GM18519 (cell line): ENCODE measurements around the gene PGGHG.
"Not testable (repeated sequence)": the region's sequence is repeated elsewhere in the genome, so short reads cannot be mapped to it uniquely, and the experiment has no call there.

ENCODE experiments used
- ATAC-seq: cut with Tn5 transposase; IDR thresholded peaks from one replicate; pipeline ENCODE4 v1.9.1; 2021; ENCODE audit warnings: mild to moderate bottlenecking, moderate library complexity; ENCODE audit not compliant: unreplicated experiment, low FRiP score

Gene PGGHG

DNA sequence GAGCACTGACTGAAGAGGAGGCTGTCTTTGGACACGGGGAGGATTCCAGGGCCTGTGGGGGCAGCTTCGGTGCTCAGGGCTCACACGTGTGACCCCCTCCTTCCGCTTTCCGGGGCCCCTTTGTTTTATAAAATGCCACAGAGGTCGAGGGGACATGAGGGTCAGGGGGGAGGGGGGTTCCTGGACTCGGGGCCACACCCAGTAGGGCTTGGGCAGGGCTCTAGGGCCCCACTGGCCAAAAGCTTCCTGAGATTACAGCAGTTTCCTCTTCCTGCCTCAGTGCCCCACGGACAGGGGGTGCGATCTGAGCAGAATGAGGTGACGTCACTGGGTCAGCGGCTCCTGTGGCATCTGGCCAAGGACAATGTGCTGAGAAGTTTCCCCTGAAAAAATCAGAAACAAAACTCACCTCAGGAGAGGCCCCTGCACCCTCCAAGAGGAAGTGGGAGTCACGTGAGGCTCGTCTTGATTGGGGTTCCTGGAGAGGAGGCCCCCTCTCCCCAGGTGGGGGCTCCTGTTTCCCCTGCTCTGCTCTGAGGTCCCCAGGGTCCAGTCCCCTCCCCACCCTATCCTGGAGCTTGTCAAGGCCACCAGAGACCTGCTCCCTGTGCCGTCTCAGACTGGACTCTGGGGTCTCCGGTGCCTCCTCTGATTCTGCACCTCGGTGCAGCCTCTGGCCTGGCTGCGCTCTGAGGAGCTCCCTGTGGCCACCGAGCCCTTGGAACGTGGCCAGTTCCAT is 38.1 kb downstream of the PGGHG start:
- peak; percentile 40 for ATAC-seq

DNA sequence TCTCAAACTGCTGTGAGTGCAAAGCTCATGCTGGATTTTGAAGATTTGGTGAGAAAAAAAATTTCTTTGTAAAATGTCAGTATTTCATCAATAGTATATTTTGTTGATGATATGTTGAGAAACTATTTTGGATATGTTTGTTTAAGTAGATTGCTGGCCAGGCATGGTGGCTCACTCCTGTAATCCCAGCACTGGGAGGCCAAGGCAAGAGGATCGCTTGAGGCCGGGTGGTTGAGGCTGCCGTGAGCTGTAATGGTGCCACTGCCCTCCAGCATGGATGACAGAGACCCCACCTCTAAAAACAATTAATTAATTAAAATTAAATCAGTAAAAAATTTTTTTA is 38.6 kb downstream of the PGGHG start:
- no peak for ATAC-seq

DNA sequence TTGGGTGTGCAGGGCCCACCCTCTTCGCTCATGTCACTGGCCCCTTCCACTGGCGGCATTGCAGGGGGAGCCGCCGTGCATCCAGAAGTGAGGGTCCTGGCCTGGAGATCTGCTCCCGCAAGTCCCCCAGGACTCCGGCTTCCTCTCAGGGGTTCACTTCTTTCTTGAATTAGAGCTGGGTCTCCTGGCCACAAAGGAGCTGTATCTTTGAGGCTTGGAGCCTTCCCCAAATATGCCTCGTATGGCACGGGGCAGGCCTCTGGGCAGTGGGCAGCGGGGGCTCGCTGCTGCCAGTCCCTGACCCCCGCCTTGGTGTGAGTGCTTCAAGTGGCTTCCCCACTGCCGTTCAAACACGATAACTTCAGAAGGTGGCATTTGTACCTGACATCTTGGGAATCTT is 39.1 kb downstream of the PGGHG start:
- no peak for ATAC-seq

DNA sequence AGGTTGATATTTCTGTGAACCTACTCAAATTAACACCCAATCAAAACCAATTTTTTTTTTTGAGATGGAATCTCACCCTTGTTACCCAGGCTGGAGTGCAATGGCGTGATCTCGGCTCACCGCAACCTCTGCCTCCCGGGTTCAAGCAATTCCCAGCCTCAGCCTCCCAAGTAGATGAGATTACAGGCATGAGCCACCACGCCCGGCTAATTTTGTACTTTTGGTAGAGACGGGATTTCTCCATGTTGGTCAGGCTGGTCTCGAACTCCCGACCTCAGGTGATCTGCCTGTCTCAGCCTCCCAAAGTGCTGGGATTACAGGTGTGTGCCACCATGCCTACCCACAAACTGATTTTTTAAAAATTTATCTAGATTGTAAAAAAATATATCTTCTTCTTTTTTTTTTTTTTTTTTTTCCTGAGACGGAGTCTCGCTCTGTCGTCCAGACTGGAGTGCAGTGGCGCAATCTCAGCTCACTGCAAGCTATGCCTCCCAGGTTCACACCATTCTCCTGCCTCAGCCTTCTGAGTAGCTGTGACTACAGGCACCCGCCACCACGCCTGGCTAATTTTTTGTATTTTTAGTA is 39.7 kb downstream of the PGGHG start:
- ATAC-seq = not testable (repeated sequence)

DNA sequence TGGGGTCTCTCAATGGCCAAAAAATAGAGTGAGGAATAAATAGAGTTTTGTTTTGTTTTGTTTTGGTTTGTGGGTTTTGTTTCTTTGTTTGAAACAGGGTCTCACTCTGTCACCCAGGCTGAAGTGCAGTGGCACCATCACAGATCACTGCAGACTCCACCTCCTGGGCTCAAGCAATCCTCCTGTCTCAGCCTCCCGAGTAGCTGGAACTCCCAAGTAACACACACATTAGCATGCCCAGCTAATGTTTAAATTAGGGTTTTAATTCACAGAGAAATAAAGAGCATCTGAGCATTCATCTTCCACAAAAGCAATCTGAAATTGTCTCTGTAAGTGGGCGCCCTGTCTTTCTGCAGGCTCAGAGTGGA is 40.9 kb downstream of the PGGHG start:
- ATAC-seq = no peak

DNA sequence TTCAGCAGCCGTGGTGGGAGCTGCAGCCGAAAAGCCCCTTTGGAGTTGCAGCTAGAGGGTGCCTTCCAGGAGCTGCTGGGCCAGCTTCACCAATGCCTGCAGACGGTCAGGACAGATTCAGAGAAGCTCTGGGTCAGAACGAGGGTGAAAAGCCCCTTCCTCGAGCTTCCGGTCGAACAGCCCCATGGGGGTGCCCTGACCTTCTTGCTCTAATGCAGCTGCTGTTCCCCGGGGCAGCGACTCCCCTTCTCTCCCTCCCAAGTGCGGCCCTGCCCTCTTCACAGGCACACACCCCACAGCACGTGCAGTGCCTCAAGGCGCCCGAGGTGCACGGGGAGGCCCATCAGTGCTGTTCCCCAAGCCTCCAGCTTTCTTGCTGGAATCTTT is 41.4 kb downstream of the PGGHG start:
- ATAC-seq = no peak

DNA sequence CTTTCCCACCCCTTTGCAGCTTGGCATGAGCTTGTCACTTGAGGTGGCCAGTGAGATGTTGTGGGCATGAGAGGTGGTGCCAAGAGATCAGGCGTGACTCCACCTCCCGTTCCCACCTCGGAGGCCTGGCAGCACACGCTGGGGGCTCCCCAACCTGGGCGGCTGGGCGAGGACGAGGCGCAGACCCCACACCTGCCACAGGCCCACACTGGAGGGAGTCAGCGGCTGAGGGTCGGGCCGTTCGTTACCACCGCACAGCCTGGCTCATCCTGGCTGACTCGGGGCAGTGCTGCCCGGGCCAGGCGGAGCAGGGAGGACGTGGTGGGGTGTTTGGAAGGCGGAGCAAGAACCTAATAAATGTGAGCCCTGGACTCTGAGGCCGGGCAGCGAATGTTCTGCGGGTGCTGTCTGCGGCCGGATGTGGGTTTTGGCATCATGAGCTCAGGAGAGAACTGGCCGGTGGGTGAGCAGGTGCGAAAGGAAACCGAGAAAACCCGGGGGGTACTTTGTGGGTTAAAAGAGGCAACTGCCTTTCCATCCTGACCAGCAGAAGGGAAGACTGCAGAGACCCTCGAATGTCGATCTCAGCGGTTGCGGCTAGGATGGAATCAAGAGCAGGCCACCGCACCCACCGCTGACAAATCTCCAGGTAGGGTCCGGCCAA is 41.9 kb downstream of the PGGHG start:
- no peak for ATAC-seq

DNA sequence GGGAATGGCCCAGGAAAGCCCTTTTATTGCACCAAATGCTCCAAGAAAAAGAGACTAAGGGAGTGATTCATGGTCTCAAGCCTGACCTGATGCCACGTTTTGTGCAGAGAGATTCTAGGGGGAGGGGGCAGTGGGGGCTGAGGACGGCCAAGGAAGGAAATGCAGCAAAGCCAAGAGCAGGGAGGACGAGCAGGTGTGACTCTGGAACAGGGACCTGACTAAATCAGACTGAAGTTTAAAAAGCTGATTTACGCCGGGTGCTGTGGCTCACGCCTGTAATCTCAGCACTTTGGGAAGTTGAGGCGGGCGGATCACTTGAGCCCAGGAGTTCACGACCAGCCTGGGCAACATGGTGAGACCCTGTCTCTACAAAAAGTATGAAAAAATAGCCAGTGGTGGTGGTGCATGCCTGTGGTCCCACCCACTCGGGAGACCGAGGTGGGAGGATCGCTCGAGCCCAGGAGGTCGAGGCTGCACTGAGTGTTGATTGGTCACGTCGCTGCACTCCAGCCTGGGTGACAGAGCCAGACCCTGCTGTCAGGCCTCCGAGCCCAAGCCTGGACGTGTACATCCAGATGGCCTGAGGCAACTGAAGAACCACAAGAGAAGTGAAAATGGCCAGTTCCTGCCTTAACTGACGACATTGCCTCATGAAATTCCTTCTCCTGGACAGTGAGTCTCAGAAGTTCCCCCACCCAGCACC is 42.6 kb downstream of the PGGHG start:
- no peak for ATAC-seq

DNA sequence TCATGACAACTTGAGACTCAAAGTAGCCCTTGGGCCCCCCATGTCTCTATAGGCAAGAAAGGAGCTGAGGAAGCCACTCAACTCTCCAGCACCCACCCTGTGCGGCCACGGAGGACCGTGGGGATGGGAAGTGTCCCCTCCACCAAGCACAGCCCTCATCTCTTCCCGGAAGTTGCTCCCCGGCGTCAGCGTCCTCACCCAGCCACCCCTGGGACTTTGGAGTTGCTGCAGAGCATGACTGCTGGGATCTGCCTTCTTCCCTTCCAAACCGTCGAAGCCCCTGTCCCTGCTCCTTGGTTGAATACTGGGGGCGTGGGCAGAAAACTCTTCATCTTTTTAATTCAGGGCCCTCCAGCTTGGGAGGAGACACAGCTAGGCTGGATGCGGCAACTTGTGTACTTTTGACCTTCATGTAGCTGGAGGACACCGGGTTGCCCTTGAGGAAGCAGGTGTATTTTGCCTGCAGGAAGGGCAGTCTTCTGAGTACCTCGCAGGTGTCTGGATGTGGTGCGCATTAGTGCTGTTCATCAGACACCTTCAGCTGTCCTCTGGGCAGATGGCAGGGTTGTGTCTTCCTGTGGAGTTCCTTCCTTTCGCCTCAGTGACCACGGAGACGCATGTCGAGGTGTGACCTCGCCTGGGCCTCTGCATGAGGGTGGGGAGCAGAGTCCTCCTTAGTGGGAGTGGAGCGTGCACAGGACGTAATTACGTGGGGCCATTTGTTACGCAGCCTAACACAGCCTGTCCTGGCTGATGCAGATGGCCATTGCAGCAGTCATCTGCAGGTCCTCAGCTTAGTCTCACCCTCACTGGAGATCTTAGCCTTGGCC is 43.9 kb downstream of the PGGHG start:
- ATAC-seq = no peak

DNA sequence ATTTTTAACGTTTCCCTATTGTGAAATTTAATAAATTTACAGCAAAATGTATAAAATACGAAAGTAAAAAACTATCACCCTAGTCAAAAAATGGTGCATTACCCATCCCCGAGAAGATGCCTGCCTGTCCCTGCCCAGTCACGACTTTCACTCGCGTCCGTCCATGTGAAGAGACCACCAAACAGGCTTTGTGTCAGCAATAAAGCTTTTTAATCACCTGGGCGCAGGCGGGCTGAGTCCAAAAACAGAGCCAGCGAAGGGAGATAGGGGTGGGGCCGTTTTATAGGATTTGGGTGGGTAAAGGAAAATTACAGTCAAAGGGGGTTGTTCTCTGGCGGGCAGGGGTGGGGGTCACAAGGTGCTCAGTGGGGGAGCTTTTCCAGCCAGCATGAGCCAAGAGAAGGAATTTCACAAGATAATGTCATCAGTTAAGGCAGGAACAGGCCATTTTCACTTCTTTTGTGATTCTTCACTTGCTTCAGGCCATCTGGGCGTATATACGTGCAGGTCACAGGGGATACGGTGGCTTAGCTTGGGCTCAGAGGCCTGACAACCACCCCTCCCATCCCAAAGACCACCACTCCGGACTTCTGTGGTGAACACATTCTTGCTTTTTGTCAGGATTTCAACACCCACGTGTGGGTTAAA is 44.8 kb downstream of the PGGHG start:
- not testable (repeated sequence) for ATAC-seq

DNA sequence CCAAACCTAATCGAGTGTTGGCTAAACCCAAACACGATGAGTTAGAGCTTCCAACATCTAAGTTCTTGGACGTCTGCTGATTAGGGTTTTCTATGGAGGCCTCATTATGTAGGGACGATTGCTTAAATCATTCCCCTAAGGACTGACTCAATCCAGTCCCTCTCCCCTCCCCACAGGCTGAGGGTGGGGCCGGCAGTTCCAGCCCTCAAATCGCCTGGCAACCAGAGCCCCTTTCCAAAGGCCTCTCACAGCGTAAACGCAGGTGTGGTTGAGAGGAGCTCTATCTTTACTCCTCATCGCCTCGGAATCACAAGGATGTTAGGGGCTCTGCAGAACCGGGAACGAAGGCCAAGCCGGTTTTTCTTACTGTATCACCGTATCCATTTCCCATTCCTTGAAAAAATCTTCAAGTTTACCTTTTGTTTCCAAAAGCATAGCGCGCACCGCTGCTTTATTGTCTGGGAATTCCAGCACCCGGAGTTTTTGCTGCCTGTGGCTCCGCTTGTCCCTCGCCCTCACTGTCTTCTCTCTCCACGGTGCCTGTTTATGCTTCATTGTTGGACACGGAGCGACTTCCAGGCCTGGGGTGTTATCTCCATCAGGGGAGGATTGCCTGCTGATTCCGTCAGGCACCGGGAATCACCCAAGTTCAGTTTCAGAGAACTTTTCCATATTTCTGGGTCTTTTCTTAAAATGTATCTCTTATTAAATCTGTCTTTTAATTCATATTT is 45.5 kb downstream of the PGGHG start:
- ATAC-seq = no peak

DNA sequence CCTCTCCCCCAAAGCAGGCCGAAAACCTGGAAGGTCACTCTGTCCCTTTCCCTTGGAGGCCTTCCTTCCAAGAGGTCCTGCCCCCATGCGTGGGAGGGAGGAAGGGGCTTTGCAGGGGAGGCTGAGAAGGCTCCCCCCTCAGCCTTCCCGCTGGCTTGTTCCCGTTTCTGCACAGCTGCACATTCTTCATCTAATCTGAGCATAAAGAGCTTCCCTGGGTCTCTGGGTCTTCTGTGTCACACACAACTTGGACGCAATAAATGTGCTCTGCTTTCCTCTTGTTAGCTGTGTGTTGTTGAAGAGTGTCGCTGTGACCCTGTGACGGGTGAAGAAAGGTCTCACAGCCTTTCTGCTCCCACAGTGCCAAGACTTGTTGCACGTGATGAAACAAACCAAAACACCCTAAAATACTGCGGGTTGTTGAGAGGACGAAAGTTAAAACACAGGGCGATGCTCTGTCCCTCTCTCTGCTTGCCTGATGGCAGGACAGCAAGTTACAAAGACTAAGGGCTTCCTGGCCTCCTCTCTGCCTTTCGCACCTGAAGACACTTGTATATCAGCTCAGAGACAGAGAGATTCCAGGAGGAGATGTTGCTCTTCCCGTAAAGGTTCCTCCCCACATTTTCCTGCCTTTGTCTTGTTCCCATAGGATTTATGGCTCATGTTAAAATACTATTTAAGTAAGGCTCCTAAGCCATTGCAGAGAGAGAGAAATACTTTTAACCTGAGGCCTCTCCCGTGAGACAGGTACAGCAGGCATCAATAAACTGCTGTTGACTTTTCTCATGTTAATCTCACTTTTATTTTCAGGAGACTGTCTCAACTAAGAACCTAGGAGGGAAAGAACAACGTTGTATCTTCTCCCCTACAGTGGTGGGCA is 47.1 kb downstream of the PGGHG start:
- no peak for ATAC-seq

DNA sequence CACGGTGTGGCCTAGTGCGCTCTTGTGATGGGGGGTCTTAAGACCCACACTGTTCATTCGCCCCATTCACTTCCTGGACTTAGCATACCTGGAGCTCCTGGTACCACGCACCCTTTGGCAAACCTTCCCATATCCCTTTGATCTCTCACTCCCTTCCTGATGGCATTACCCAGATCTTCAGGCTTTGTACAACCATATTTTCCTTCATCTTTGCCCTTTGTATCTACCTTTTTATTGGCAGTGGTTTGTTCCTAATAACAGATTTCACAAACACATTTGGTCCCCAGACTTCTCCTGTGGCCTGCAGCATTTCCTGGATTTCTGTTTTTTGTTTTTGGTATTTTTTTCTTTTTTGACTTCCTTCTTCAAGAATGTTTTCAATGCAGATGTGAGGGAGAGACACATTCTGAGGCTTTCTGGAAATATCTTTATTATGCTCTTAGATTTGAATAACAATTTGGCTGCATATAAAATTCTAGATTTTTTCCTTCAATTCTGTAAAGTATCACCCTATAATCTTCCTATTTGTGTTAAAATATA is 47.8 kb downstream of the PGGHG start:
- ATAC-seq = no peak

DNA sequence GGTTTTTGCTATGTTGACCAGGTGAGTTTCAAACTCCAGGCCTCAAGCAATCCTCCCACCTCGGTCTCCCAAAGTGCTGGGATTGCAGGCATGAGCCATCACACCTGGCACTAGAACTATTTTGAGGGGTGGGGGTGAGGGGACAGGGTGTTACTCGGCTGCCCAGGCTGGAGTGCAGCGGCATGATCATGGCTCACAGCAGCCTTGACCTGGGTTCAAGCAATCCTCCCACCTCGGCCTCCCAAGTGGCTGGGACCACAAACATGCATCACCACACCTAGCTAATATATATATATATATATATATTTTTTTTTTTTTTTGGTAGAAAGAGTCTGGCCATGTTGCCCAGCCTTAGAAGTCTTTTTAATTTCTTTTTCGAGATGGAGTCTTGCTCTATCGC is 48.8 kb downstream of the PGGHG start:
- ATAC-seq = no peak

DNA sequence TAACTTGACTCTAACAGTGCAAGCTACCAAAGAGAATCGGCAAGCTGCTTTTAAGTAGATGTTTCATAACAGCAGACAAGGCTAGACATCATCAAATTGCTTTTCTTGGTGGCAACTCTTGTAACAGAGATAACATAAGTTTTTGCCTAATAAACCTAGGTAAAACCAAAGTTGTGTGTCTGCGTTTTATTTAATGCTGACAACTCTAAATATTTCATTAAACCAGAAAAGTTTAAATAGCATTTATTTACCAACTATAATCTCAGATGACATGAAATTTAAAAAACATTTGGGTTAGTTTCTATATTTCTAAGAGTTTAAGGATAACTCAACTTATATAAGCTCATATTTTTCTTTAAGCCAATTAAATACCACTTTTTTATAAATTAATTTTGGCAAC is 51.0 kb downstream of the PGGHG start:
- ATAC-seq = no peak

DNA sequence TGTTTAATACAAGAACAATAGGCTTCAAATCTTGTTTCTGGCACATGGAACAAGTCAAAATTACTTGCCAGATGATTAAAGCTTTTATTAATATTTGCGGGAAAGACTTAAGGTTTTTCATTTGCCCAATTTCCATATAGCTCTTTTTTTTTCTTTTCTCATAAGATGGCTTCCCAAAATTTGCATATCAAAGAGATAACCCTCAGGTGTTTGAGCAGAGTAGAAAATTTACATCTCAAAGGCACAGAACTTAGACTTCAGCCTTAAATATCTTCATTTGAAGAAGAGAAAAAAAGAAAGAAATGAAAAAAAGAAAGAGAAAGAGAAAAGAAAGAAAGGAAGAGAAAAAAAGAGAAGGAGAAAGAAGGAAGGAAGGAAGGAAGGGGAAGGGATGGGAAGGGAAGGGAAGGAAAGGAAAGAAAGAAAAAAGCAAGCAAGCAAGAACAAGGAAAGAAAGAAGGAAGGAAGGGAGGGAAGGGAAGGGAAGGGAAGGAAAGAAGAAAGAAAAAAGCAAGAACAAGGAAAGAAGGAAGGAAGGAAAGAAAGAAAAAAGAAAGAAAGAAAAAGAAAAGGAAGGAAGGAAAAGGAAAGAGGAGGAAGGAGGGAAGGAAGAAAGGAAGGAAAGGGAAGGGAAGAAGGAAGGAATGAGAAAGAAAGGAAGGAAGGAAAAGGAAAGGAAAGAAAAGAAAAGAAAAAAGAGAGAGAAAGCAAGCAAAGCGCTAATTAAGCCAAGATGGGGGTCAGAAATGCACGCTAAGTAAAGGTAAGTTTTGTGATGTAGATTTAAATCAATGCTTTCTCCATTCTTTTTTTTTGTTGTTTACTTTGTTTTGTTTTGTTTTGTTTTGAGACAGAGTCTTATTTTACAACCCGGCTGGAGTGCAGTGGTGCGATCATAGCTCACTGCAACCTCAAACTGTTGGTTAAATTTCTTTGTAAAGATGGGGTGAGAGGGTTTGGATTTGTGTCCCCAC is 51.9 kb downstream of the PGGHG start:
- ATAC-seq = no peak

DNA sequence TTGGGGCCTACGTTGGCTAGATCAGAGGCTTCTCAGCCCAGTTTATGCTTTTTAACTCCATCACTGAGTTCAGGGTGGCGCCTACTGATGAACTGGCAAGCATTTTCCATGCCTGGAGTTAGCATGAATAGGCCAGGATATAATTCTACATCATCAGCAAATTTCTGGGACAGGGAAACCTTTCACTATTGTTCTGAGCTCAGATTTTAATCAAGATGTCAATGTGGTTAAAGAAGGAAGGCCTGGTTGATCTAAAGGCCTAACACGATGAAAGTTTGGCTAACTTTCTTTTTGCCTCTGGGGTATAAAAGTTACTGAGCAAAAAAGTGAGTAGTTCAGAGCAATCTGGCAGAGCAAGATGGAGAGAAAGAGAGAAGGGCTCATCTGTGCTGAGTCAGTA is 53.4 kb downstream of the PGGHG start:
- no peak for ATAC-seq
